Adrenal gland (tissue), 12 donors: ENCODE data around the gene GNB5. TPM values are rescaled to one million over a fixed set of nuclear protein-coding genes. Genes with fewer than 3 reads are reported as not detected.

Source experiments
- DNase-seq, 7 donors: peaks; one replicate each; pipeline ENCODE4 v3.0.0-alpha.2; 2019 to 2020
- H3K27ac ChIP-seq, 5 donors: fragments of 200-600 bp; sonication (generic) in 4 of 5; 1 replicate in 3 of 5; 2 replicates in 2 of 5; pipeline versions ENCODE4 v1.5.1 to v1.8.0; 2016 to 2020; ENCODE audit warnings: mild to moderate bottlenecking in 1 of 5
- H3K27me3 ChIP-seq: fragments of 200-600 bp; 2 replicates; pipeline ENCODE4 v1.8.0; 2021
- H3K36me3 ChIP-seq, 2 donors: fragments of 200-600 bp; replicated peaks in 1 of 2; 1 replicate in 1 of 2; 2 replicates in 1 of 2; pipeline versions ENCODE4 v1.5.1 to v1.8.0; 2018 to 2022
- H3K4me1 ChIP-seq, 2 donors: fragments of 200-600 bp; replicated peaks in 1 of 2; 1 replicate in 1 of 2; 2 replicates in 1 of 2; pipeline versions ENCODE4 v1.5.1 to v1.8.0; 2018 to 2021
- H3K4me3 ChIP-seq, 4 donors: fragments of 200-600 bp; sonication (generic) in 3 of 4; one replicate each; pipeline ENCODE4 v1.5.1; 2016 to 2018
- H3K9me3 ChIP-seq, 3 donors: fragments of 200-600 bp; sonication (generic) in 1 of 3; replicated peaks in 1 of 3; 1 replicate in 2 of 3; 2 replicates in 1 of 3; pipeline versions ENCODE4 v1.5.1 to v1.8.0; 2016 to 2021
- CTCF ChIP-seq, 6 experiments: fragments of 450-650 bp in 4 of 6; fragments of 200-600 bp in 2 of 6; sonication (generic) in 1 of 6; IDR thresholded peaks; 1 replicate in 5 of 6; 2 replicates in 1 of 6; pipeline versions ENCODE4 v1.5.1 to v1.8.0; 2016 to 2021; ENCODE audit warnings: antibody characterized with exemption in 6 of 6, mild to moderate bottlenecking in 2 of 6, moderate library complexity in 1 of 6
- POLR2A ChIP-seq, 2 donors: fragments of 450-650 bp; IDR thresholded peaks; one replicate each; pipeline ENCODE4 v1.6.1; 2017; ENCODE audit warnings: antibody characterized with exemption in 2 of 2, mild to moderate bottlenecking in 2 of 2, moderate library complexity in 1 of 2
- WGBS, 4 donors: extraction: QIAGEN DNeasy Blood & Tissue Kit in 2 of 4; methylation state at CpG; one replicate each; pipeline versions ENCODE4 v1.1.5 to v1.1.7; 2013 to 2017; 5-methylcytosine and 5-hydroxymethylcytosine counted together
- intact Hi-C, 2 donors: fragments of 100-400 bp; cut with DNase I; formaldehyde crosslinking; loops; one replicate each; pipeline versions ENCODE4 v1.14.1 to v1.15.0; 2022 to 2023
- polyA plus RNA-seq, 3 donors: library from polyadenylated mRNA; stranded (reverse); fragments of 200-250 nt in 2 of 3; fragments of 350-450 nt in 1 of 3; fragmentation: Illumina TruSeq in 1 of 3; extraction: RNeasy Lipid Tissue Mini Kit (QIAGEN cat#74804) in 1 of 3; gene quantifications; one replicate each; pipeline ENCODE4 v1.2.3, GENCODE V29; 2013 to 2014
- total RNA-seq, 9 donors: library from RNA; depleted of rRNA in 4 of 9; stranded (reverse); fragments of >200 nt in 4 of 9; fragments of 120-200 nt in 1 of 9; fragmentation: NEBNext Ultra II Directional in 1 of 9; extraction: Animal tissue kit (Norgen Biotek cat#: 25700) in 1 of 9; gene quantifications; one replicate each; pipeline versions ENCODE4 v1.1.0 to v1.2.4, GENCODE V29; 2013 to 2023
- donor health status: healthy with polysubstance abuse.
- donor health status: Bipolar disorder and iron deficiency.
- donor health status: DM: yes; HTN: yes; CAD: no.
- donor health status: DM: no; HTN: no; CAD: no.
- donor health status: DM: no; HTN: no; CAD: no.
- donor health status: DM: yes; HTN: yes; CAD: no.

GNB5 gene
- total and polyA plus RNA-seq, 12 donors = 2.8 to 60.7 (median 18.8) TPM

DNA sequence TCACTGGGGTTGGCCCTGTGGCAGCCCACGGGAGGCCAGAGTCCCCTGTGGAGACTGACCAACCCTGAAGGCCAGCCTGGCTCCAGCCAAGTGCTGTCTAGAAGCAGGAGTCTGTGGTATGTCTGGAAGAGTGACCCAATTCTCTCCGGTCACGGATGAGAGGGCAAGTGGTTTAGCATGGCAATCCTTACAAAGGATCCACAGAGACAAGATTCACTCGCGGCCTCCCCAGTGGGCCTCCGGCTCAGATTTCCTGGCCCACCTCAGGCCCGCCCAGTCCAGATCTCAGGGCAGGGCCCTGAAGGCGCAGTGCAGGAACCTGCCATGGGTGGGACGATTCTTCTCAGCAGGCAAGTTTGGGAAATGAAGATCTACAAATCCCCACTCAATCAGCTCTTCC, 73.6 kb downstream of the GNB5 start:
- H3K4me3 ChIP-seq = no peak overlapping the region
- DNase-seq = no peak
- H3K27ac ChIP-seq = no peak overlapping the region
- no peaks in the 10 kb centered on the region for H3K36me3 ChIP-seq
- WGBS, 4 donors = 91 to 96% (median 93%) methylated on average over 8 to 9 of the region's 9 CpGs
- peaks cover 7 to 13% of the 10 kb centered on the region in 2 donors for H3K4me1 ChIP-seq
- intact Hi-C loops = no loop called here
- TF ChIP-seq CTCF (IDR thresholded peaks at IDR 0.05) = no peak
- no peak for TF ChIP-seq POLR2A (IDR thresholded peaks at IDR 0.05)
- H3K27me3 ChIP-seq = no peaks in the 10 kb centered on the region
- no peaks in the 10 kb centered on the region for H3K9me3 ChIP-seq

- peak overlapping the region in 1 of 5 donors; percentile 7 for H3K27ac ChIP-seq
- H3K9me3 ChIP-seq = no peaks in the 10 kb centered on the region
- intact Hi-C loops = no loop called here
- 61 to 64% (median 61%) methylated on average over 9 of the region's 9 CpGs for WGBS, 4 donors
- H3K36me3 ChIP-seq = no peaks in the 10 kb centered on the region
- H3K4me1 ChIP-seq = peaks cover 13% of the 10 kb centered on the region in 2 donors
- H3K27me3 ChIP-seq = no peaks in the 10 kb centered on the region
- no peak for TF ChIP-seq CTCF (IDR thresholded peaks at IDR 0.05)
- TF ChIP-seq POLR2A (IDR thresholded peaks at IDR 0.05) = no peak
- no peak overlapping the region for H3K4me3 ChIP-seq
- DNase-seq = no peak
Observed at GRCh38 chr15:52115598-52116427, 75.4 kb downstream of the GNB5 start.

DNA sequence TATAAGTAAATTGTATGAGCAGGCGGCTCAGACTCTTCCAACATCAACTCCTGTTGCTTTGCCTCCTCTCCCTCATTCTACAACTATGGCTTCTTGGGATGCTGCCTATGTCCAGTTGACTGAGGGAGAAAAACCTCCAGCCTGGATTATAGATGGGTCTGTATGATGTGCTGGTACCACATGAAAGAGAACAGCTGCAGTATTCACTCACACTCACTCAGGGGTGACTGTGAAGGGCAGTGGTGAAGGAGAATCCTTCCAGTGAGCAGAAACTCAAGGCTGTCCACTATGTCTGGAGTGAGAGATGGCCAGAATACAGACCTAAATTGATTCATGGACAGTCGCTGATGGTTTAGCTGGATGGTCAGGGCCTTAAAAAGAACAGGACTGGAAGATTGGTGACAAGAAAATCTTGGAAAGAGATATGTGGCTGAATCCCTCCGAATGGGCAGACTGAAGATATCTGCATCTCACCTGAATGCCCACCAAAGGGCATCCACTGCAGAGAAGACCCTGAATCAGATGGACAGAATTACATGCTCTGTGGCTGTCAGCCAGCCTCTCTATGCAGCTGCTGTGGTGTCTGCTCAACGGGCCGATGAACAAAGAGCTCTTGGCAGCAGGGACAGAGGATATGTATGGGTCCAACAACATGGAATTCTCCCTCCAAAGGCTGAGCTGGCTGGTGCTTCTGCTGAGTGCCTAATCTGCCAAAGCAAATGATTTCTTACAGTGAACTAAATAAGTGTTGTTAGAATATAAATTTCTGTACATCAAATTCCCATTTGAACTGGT, 76.7 kb downstream of the GNB5 start:
- H3K27ac ChIP-seq = no peak overlapping the region
- no peaks in the 10 kb centered on the region for H3K36me3 ChIP-seq
- H3K27me3 ChIP-seq = no peaks in the 10 kb centered on the region
- H3K4me1 ChIP-seq = peaks cover 13% of the 10 kb centered on the region in 2 donors
- 71 to 85% (median 79%) methylated on average over 5 of the region's 5 CpGs for WGBS, 4 donors
- no peak for TF ChIP-seq POLR2A (IDR thresholded peaks at IDR 0.05)
- no peaks in the 10 kb centered on the region for H3K9me3 ChIP-seq
- H3K4me3 ChIP-seq = no peak overlapping the region
- intact Hi-C loops = no loop called here
- no peak for DNase-seq

DNA sequence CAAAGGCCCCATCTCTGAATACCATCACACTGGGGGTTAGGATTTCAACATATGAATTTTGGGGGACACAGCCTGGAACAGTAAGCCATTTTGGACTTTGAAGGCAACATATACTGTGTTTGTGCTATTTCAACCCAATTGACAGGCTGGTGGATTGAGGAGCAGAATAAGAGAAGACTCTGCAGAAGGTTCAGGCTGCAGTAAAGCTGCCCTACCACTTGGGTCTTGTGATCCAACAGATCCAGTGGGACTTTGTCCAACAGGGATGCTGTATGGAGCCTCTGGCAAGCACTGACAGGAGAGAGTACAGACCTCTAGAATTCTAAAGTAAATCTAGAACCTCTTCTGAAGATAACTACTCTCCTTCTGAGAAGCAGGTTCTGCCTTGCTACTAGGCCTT, 77.5 kb downstream of the GNB5 start:
- no peaks in the 10 kb centered on the region for H3K36me3 ChIP-seq
- no peaks in the 10 kb centered on the region for H3K9me3 ChIP-seq
- intact Hi-C loops = no loop called here
- peaks cover 13% of the 10 kb centered on the region in 2 donors for H3K4me1 ChIP-seq
- no peak for DNase-seq
- H3K27ac ChIP-seq = no peak overlapping the region
- no peak overlapping the region for H3K4me3 ChIP-seq
- no peaks in the 10 kb centered on the region for H3K27me3 ChIP-seq
- TF ChIP-seq POLR2A (IDR thresholded peaks at IDR 0.05) (no peak), CTCF (IDR thresholded peaks at IDR 0.05) (no peak)
